ENCODE data around the gene CORO2B. TPM values are rescaled to one million over a fixed set of nuclear protein-coding genes. Genes with fewer than 3 reads are reported as not detected.

CORO2B gene
- total and polyA plus RNA-seq, 8 donors: 3.0 to 27.7 (median 21.0) TPM

- no peaks in the 10 kb centered on the region for H3K27me3 ChIP-seq
- H3K27ac ChIP-seq: no peak overlapping the region
- no peaks in the 10 kb centered on the region for H3K9me3 ChIP-seq
- intact Hi-C loops (cut with DNase I): no loop called here
- DNase-seq (no peak), ATAC-seq (no peak)
- H3K36me3 ChIP-seq: no peaks in the 10 kb centered on the region
- TF ChIP-seq CTCF (IDR thresholded peaks at IDR 0.05): no peak
- no peak overlapping the region for H3K4me3 ChIP-seq
- H3K4me1 ChIP-seq: peaks cover 0 to 5% of the 10 kb centered on the region in 2 donors
Observed at GRCh38 chr15:68639926-68640600, 61.3 kb downstream of the CORO2B start.

GRCh38 chr15:68640791-68641331, 62.1 kb downstream of the CORO2B start:
- Histone ChIP-seq H3K36me3 (no peaks in the 10 kb centered on the region), H3K27ac (peak overlapping the region in 1 of 2 donors; percentile 13), H3K9me3 (no peaks in the 10 kb centered on the region), H3K4me3 (no peak overlapping the region), H3K4me1 (peaks cover 0 to 5% of the 10 kb centered on the region in 2 donors), H3K27me3 (no peaks in the 10 kb centered on the region)
- no peak for TF ChIP-seq CTCF (IDR thresholded peaks at IDR 0.05)
- DNase-seq: no peak
- no peak for ATAC-seq
- intact Hi-C loops (cut with DNase I): no loop called here

GRCh38 chr15:68641376-68641775, 62.6 kb downstream of the CORO2B start:
- no peak overlapping the region for H3K4me3 ChIP-seq
- H3K27me3 ChIP-seq: no peaks in the 10 kb centered on the region
- H3K9me3 ChIP-seq: no peaks in the 10 kb centered on the region
- no peaks in the 10 kb centered on the region for H3K36me3 ChIP-seq
- no peak overlapping the region for H3K27ac ChIP-seq
- peaks cover 0 to 5% of the 10 kb centered on the region in 2 donors for H3K4me1 ChIP-seq
- intact Hi-C loops (cut with DNase I): no loop called here
- no peak for TF ChIP-seq CTCF (IDR thresholded peaks at IDR 0.05)
- ATAC-seq (no peak), DNase-seq (no peak)

- Histone ChIP-seq H3K4me3 (no peak overlapping the region), H3K27ac (no peak overlapping the region), H3K4me1 (peaks cover 0 to 5% of the 10 kb centered on the region in 2 donors), H3K27me3 (no peaks in the 10 kb centered on the region), H3K9me3 (no peaks in the 10 kb centered on the region), H3K36me3 (no peaks in the 10 kb centered on the region)
- ATAC-seq: no peak
- TF ChIP-seq CTCF (IDR thresholded peaks at IDR 0.05): no peak
- DNase-seq: no peak
- intact Hi-C loops (cut with DNase I): no loop called here
Observed at GRCh38 chr15:68642491-68642845, 63.7 kb downstream of the CORO2B start.

- H3K27ac ChIP-seq: no peak overlapping the region
- H3K4me3 ChIP-seq: no peak overlapping the region
- peaks cover 0 to 3% of the 10 kb centered on the region in 2 donors for H3K4me1 ChIP-seq
- intact Hi-C loops (cut with DNase I): no loop called here
- ATAC-seq (no peak), DNase-seq (no peak)
- no peak for TF ChIP-seq CTCF (IDR thresholded peaks at IDR 0.05)
- H3K36me3 ChIP-seq: no peaks in the 10 kb centered on the region
- H3K27me3 ChIP-seq: no peaks in the 10 kb centered on the region
- H3K9me3 ChIP-seq: no peaks in the 10 kb centered on the region
Observed at GRCh38 chr15:68643216-68643830, 64.5 kb downstream of the CORO2B start.
